Thoracic aorta (tissue), 2 donors: ENCODE results near the gene TNNC2. TPM values are rescaled to one million over a fixed set of nuclear protein-coding genes. Genes with fewer than 3 reads are reported as not detected.
A peak's percentile ranks its signal among the peaks of the same experiment; 100 is the strongest.

Experiments
- ATAC-seq: fragments of 150-250 bp; one replicate; pipeline ENCODE4 v1.8.0; 2017; ENCODE audit warnings: low read depth; ENCODE audit not compliant: insufficient number of reproducible peaks, low FRiP score
- DNase-seq: peaks from one replicate; pipeline ENCODE4 v3.0.0-alpha.2; 2020; ENCODE audit warnings: low spot score
- H3K27ac ChIP-seq, 2 donors: fragments of 200-600 bp; sonication (generic); 1 replicate in 1 of 2; 2 replicates in 1 of 2; pipeline ENCODE4 v1.5.1; 2016; ENCODE audit warnings: mild to moderate bottlenecking in 2 of 2, moderate library complexity in 2 of 2
- H3K27me3 ChIP-seq: fragments of 200-600 bp; sonication (generic); replicated peaks from 2 replicates; pipeline ENCODE4 v1.6.0; 2016; ENCODE audit warnings: mild to moderate bottlenecking; ENCODE audit not compliant: insufficient read depth
- H3K36me3 ChIP-seq: fragments of 200-600 bp; sonication (generic); one replicate; pipeline ENCODE4 v1.5.1; 2016
- H3K4me1 ChIP-seq, 2 donors: fragments of 200-600 bp; sonication (generic); 1 replicate in 1 of 2; 2 replicates in 1 of 2; pipeline versions ENCODE4 v1.5.1 to v1.6.0; 2016; ENCODE audit warnings: low read depth in 2 of 2, mild to moderate bottlenecking in 1 of 2; ENCODE audit not compliant: control insufficient read depth in 1 of 2
- H3K4me3 ChIP-seq: fragments of 200-600 bp; sonication (generic); 2 replicates; pipeline ENCODE4 v1.5.1; 2016; ENCODE audit warnings: mild to moderate bottlenecking
- H3K9me3 ChIP-seq: fragments of 200-600 bp; sonication (generic); 2 replicates; pipeline ENCODE4 v1.5.1; 2016
- CTCF ChIP-seq: fragments of 200-600 bp; sonication (generic); IDR thresholded peaks from one replicate; pipeline ENCODE4 v1.5.1; 2019; ENCODE audit warnings: antibody characterized with exemption
- total RNA-seq, 2 donors: library from RNA; depleted of rRNA; stranded (reverse); fragments of >200 nt; gene quantifications; one replicate each; pipeline versions ENCODE4 v1.1.0 to v1.2.3, GENCODE V29; 2016

The TNNC2 gene
- total RNA-seq, 2 donors from 2014 or later: not detected

GRCh38 chr20:45841407-45842129, 14.5 kb upstream of the TNNC2 start:
- Histone ChIP-seq H3K36me3 (peaks cover 42% of the 10 kb centered on the region), H3K4me3 (no peak overlapping the region), H3K27me3 (no peaks in the 10 kb centered on the region), H3K27ac (peak overlapping the region; percentile 34 to 55), H3K9me3 (no peaks in the 10 kb centered on the region), H3K4me1 (peaks cover 8 to 36% of the 10 kb centered on the region in 2 donors)
- no peak for DNase-seq
- no peak for ATAC-seq
- TF ChIP-seq CTCF: no peak

GRCh38 chr20:45840700-45841198, 13.6 kb upstream of the TNNC2 start:
- H3K9me3 ChIP-seq: no peaks in the 10 kb centered on the region
- no peak for ATAC-seq
- H3K27me3 ChIP-seq: no peaks in the 10 kb centered on the region
- no peak for DNase-seq
- H3K4me1 ChIP-seq: peaks cover 10 to 42% of the 10 kb centered on the region in 2 donors
- peak overlapping the region; percentile 34 to 55 for H3K27ac ChIP-seq
- no peak overlapping the region for H3K4me3 ChIP-seq
- H3K36me3 ChIP-seq: peaks cover 39% of the 10 kb centered on the region
- TF ChIP-seq CTCF: no peak

GRCh38 chr20:45836841-45837240, 9.7 kb upstream of the TNNC2 start:
- DNase-seq (no peak), ATAC-seq (no peak)
- Histone ChIP-seq H3K36me3 (peaks cover 22% of the 10 kb centered on the region), H3K4me3 (peak overlapping the region; percentile 95), H3K27ac (peak overlapping the region; percentile 56 to 98), H3K27me3 (no peaks in the 10 kb centered on the region), H3K4me1 (peaks cover 18 to 53% of the 10 kb centered on the region in 2 donors), H3K9me3 (no peaks in the 10 kb centered on the region)
- TF ChIP-seq CTCF: no peak

GRCh38 chr20:45835825-45836224, 8.7 kb upstream of the TNNC2 start:
- ATAC-seq (peak; percentile 24), DNase-seq (peak; percentile 72)
- Histone ChIP-seq H3K4me1 (peaks cover 18 to 47% of the 10 kb centered on the region in 2 donors), H3K9me3 (no peaks in the 10 kb centered on the region), H3K4me3 (peak overlapping the region; percentile 95), H3K27me3 (no peaks in the 10 kb centered on the region), H3K36me3 (peaks cover 12% of the 10 kb centered on the region), H3K27ac (peak overlapping the region; percentile 93 to 98)
- no peak for TF ChIP-seq CTCF

GRCh38 chr20:45835329-45835765, 8.2 kb upstream of the TNNC2 start:
- peaks cover 10% of the 10 kb centered on the region for H3K36me3 ChIP-seq
- H3K9me3 ChIP-seq: no peaks in the 10 kb centered on the region
- peak overlapping the region; percentile 95 for H3K4me3 ChIP-seq
- H3K4me1 ChIP-seq: peaks cover 18 to 42% of the 10 kb centered on the region in 2 donors
- DNase-seq (no peak), ATAC-seq (no peak)
- peak overlapping the region; percentile 93 to 98 for H3K27ac ChIP-seq
- H3K27me3 ChIP-seq: no peaks in the 10 kb centered on the region
- no peak for TF ChIP-seq CTCF
